SJCRH30 (cell line): ENCODE data around the gene AGPAT3. TPM values are rescaled to one million over a fixed set of nuclear protein-coding genes. Genes with fewer than 3 reads are reported as not detected.

Source experiments
- DNase-seq, 2 experiments: peaks; one replicate each; pipeline ENCODE4 v3.0.0-alpha.2; 2015 to 2020
- H3K27ac ChIP-seq: fragments of 250-450 bp; sonication (Bioruptor Pico); 2 replicates; pipeline ENCODE4 v1.5.1; 2020; ENCODE audit warnings: mild to moderate bottlenecking, moderate library complexity
- H3K27me3 ChIP-seq: fragments of 250-450 bp; sonication (Bioruptor Pico); 2 replicates; pipeline ENCODE4 v1.5.1; 2020; ENCODE audit warnings: mild to moderate bottlenecking, moderate library complexity
- H3K36me3 ChIP-seq: fragments of 250-450 bp; sonication (Bioruptor Pico); 2 replicates; pipeline ENCODE4 v1.5.1; 2020; ENCODE audit warnings: mild to moderate bottlenecking, moderate library complexity
- H3K4me1 ChIP-seq: fragments of 250-450 bp; sonication (Bioruptor Pico); 2 replicates; pipeline ENCODE4 v1.5.1; 2020; ENCODE audit warnings: mild to moderate bottlenecking, moderate library complexity
- H3K4me3 ChIP-seq: fragments of 250-450 bp; sonication (Bioruptor Pico); 2 replicates; pipeline ENCODE4 v1.5.1; 2020; ENCODE audit warnings: mild to moderate bottlenecking, moderate library complexity
- H3K9me3 ChIP-seq: fragments of 250-450 bp; sonication (Bioruptor Pico); replicated peaks from 2 replicates; pipeline ENCODE4 v1.5.1; 2020; ENCODE audit warnings: mild to moderate bottlenecking, moderate library complexity
- total RNA-seq: library from RNA; depleted of rRNA; stranded (reverse); fragments of >200 nt; shearing (Covaris generic); gene quantifications from 2 replicates; pipeline ENCODE4 v1.2.3, GENCODE V29; 2014

Gene AGPAT3
- total RNA-seq, 1 experiment from 2014 or later = 18.3 TPM

- H3K27ac ChIP-seq = no peak overlapping the region
- no peak for DNase-seq
- no peaks in the 10 kb centered on the region for H3K36me3 ChIP-seq
- H3K4me3 ChIP-seq = no peak overlapping the region
- no peaks in the 10 kb centered on the region for H3K9me3 ChIP-seq
- no peaks in the 10 kb centered on the region for H3K4me1 ChIP-seq
- H3K27me3 ChIP-seq = no peaks in the 10 kb centered on the region
These were observed 44.8 kb downstream of the AGPAT3 start for GRCh38 chr21:43909741-43910400.

- no peak for DNase-seq
- H3K4me3 ChIP-seq = no peak overlapping the region
- no peaks in the 10 kb centered on the region for H3K27me3 ChIP-seq
- no peaks in the 10 kb centered on the region for H3K36me3 ChIP-seq
- no peak overlapping the region for H3K27ac ChIP-seq
- no peaks in the 10 kb centered on the region for H3K9me3 ChIP-seq
- no peaks in the 10 kb centered on the region for H3K4me1 ChIP-seq
These were observed 45.4 kb downstream of the AGPAT3 start for GRCh38 chr21:43910460-43910859.

GRCh38 chr21:43911015-43911934 lies 46.3 kb downstream of the AGPAT3 start:
- Histone ChIP-seq H3K9me3 (no peaks in the 10 kb centered on the region), H3K4me1 (no peaks in the 10 kb centered on the region), H3K27ac (no peak overlapping the region), H3K36me3 (no peaks in the 10 kb centered on the region), H3K27me3 (no peaks in the 10 kb centered on the region), H3K4me3 (no peak overlapping the region)
- DNase-seq = no peak

- Histone ChIP-seq H3K36me3 (no peaks in the 10 kb centered on the region), H3K4me1 (no peaks in the 10 kb centered on the region)
These were observed 47.0 kb downstream of the AGPAT3 start for GRCh38 chr21:43911935-43912487.

GRCh38 chr21:43912500-43912899 lies 47.5 kb downstream of the AGPAT3 start:
- H3K27me3 ChIP-seq = no peaks in the 10 kb centered on the region
- DNase-seq = no peak
- no peaks in the 10 kb centered on the region for H3K36me3 ChIP-seq
- no peak overlapping the region for H3K4me3 ChIP-seq
- no peaks in the 10 kb centered on the region for H3K9me3 ChIP-seq
- no peaks in the 10 kb centered on the region for H3K4me1 ChIP-seq
- no peak overlapping the region for H3K27ac ChIP-seq

More at GRCh38 chr21:43911935-43912487, 47.0 kb downstream of the AGPAT3 start:
- H3K27me3 ChIP-seq = no peaks in the 10 kb centered on the region
- DNase-seq = no peak
- no peak overlapping the region for H3K4me3 ChIP-seq
- H3K9me3 ChIP-seq = no peaks in the 10 kb centered on the region
- H3K27ac ChIP-seq = no peak overlapping the region

- DNase-seq = no peak
- Histone ChIP-seq H3K4me1 (no peaks in the 10 kb centered on the region), H3K27me3 (no peaks in the 10 kb centered on the region), H3K27ac (no peak overlapping the region), H3K4me3 (no peak overlapping the region), H3K9me3 (no peaks in the 10 kb centered on the region), H3K36me3 (no peaks in the 10 kb centered on the region)
These were observed 47.9 kb downstream of the AGPAT3 start for GRCh38 chr21:43912910-43913309.

GRCh38 chr21:43913928-43914327 lies 48.9 kb downstream of the AGPAT3 start:
- Histone ChIP-seq H3K4me1 (no peaks in the 10 kb centered on the region), H3K4me3 (no peak overlapping the region), H3K27ac (no peak overlapping the region), H3K27me3 (no peaks in the 10 kb centered on the region), H3K9me3 (no peaks in the 10 kb centered on the region), H3K36me3 (no peaks in the 10 kb centered on the region)
- DNase-seq = no peak

GRCh38 chr21:43916076-43916475 lies 51.1 kb downstream of the AGPAT3 start:
- H3K27ac ChIP-seq = no peak overlapping the region
- H3K4me1 ChIP-seq = no peaks in the 10 kb centered on the region
- no peaks in the 10 kb centered on the region for H3K9me3 ChIP-seq
- H3K4me3 ChIP-seq = no peak overlapping the region
- no peak for DNase-seq
- no peaks in the 10 kb centered on the region for H3K27me3 ChIP-seq
- H3K36me3 ChIP-seq = no peaks in the 10 kb centered on the region

GRCh38 chr21:43916691-43917514 lies 51.9 kb downstream of the AGPAT3 start:
- no peaks in the 10 kb centered on the region for H3K9me3 ChIP-seq
- no peaks in the 10 kb centered on the region for H3K36me3 ChIP-seq
- H3K27ac ChIP-seq = no peak overlapping the region
- no peak for DNase-seq
- no peak overlapping the region for H3K4me3 ChIP-seq
- no peaks in the 10 kb centered on the region for H3K4me1 ChIP-seq
- no peaks in the 10 kb centered on the region for H3K27me3 ChIP-seq

- Histone ChIP-seq H3K4me3 (no peak overlapping the region), H3K27ac (no peak overlapping the region), H3K4me1 (no peaks in the 10 kb centered on the region), H3K27me3 (no peaks in the 10 kb centered on the region), H3K9me3 (no peaks in the 10 kb centered on the region), H3K36me3 (no peaks in the 10 kb centered on the region)
- no peak for DNase-seq
These were observed 52.7 kb downstream of the AGPAT3 start for GRCh38 chr21:43917515-43918384.

- Histone ChIP-seq H3K4me1 (no peaks in the 10 kb centered on the region), H3K36me3 (no peaks in the 10 kb centered on the region), H3K27me3 (no peaks in the 10 kb centered on the region), H3K4me3 (no peak overlapping the region), H3K27ac (no peak overlapping the region), H3K9me3 (no peaks in the 10 kb centered on the region)
- no peak for DNase-seq
These were observed 53.4 kb downstream of the AGPAT3 start for GRCh38 chr21:43918385-43918947.

GRCh38 chr21:43919283-43919682 lies 54.3 kb downstream of the AGPAT3 start:
- no peak for DNase-seq
- Histone ChIP-seq H3K36me3 (no peaks in the 10 kb centered on the region), H3K9me3 (no peaks in the 10 kb centered on the region), H3K4me3 (no peak overlapping the region), H3K27me3 (no peaks in the 10 kb centered on the region), H3K4me1 (no peaks in the 10 kb centered on the region), H3K27ac (no peak overlapping the region)

GRCh38 chr21:43919871-43920801 lies 55.1 kb downstream of the AGPAT3 start:
- no peak for DNase-seq
- H3K4me3 ChIP-seq = no peak overlapping the region
- H3K4me1 ChIP-seq = no peaks in the 10 kb centered on the region
- H3K27ac ChIP-seq = no peak overlapping the region
- H3K36me3 ChIP-seq = no peaks in the 10 kb centered on the region
- H3K27me3 ChIP-seq = no peaks in the 10 kb centered on the region
- no peaks in the 10 kb centered on the region for H3K9me3 ChIP-seq
